ENCODE data around the gene KAZN.

- TF ChIP-seq, protein P1, sequence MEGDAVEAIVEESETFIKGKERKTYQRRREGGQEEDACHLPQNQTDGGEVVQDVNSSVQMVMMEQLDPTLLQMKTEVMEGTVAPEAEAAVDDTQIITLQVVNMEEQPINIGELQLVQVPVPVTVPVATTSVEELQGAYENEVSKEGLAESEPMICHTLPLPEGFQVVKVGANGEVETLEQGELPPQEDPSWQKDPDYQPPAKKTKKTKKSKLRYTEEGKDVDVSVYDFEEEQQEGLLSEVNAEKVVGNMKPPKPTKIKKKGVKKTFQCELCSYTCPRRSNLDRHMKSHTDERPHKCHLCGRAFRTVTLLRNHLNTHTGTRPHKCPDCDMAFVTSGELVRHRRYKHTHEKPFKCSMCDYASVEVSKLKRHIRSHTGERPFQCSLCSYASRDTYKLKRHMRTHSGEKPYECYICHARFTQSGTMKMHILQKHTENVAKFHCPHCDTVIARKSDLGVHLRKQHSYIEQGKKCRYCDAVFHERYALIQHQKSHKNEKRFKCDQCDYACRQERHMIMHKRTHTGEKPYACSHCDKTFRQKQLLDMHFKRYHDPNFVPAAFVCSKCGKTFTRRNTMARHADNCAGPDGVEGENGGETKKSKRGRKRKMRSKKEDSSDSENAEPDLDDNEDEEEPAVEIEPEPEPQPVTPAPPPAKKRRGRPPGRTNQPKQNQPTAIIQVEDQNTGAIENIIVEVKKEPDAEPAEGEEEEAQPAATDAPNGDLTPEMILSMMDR (IDR thresholded peaks at IDR 0.05 in 8 of 11, conservative IDR thresholded peaks at IDR 0.05 in 3 of 11), result no peak
- no peak for TF ChIP-seq POLR2A (IDR thresholded peaks at IDR 0.05)
Observed at GRCh38 chr1:14897080-14897449, 298.6 kb downstream of the KAZN start.
